NCI-H446 treated with DMSO at 0.1 percent for 48 hours (cell line): ENCODE data around the gene LRRC34.

Experiments used
- DNase-seq: peaks from one replicate; lab custom pipeline; 2025; lab: John Stamatoyannopoulos, UW

Gene LRRC34, protein sequence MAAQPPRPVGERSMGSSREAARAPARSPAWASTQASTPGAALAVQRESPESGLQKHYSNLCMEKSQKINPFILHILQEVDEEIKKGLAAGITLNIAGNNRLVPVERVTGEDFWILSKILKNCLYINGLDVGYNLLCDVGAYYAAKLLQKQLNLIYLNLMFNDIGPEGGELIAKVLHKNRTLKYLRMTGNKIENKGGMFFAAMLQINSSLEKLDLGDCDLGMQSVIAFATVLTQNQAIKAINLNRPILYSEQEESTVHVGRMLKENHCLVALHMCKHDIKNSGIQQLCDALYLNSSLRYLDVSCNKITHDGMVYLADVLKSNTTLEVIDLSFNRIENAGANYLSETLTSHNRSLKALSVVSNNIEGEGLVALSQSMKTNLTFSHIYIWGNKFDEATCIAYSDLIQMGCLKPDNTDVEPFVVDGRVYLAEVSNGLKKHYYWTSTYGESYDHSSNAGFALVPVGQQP

DNA sequence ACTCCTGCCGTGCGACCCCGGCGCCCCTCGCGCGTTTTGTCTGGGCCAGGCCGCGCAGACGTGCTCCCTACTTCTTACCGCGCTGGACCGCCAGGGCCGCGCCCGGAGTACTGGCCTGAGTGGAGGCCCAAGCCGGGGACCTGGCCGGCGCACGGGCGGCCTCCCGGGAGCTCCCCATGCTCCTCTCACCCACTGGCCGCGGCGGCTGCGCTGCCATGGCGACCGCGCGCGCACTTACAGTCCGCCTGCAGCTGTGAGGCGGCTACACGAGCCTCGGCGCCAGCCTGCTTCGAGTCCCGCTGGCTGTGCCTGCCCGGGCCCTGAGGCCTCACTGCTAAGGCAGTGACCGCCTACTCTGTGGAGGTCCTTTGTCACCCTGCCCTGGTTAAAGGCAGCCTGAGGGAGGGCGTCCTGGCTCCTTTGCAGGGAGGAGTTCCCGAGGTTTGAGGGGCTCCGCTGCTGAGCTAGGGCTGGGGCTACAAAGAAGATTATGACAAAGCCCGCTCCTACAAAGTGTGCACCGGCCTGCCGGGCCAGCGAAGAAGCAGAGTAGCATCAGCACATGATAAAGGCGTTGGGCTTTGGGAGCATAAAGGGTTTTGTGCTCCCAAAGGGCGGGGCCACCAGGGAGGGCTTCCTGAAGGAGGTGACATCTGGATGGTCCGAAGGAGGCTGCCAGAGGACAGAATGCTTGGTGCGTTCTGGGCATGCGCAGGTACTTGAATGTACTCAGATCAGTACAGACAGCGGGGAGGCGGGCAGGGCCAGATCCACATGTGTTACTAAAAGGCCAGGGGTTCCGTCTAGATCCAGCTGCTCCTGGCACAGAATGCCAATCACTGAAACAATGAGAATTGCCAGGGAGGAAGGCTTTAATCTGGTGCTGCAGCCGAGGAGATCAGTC lies at the start of gene LRRC34, which contains the start of gene LRRIQ4:
Gene LRRC34 (minus strand): TSS at position 573 of the 904 bp plus-strand sequence. CDS start 356 bp downstream, at position 217.
Gene LRRIQ4 (plus strand): TSS at position 539 of the 904 bp plus-strand sequence. CDS start 9,052 bp downstream, outside the sequence.
- DNase-seq: no peak

DNA sequence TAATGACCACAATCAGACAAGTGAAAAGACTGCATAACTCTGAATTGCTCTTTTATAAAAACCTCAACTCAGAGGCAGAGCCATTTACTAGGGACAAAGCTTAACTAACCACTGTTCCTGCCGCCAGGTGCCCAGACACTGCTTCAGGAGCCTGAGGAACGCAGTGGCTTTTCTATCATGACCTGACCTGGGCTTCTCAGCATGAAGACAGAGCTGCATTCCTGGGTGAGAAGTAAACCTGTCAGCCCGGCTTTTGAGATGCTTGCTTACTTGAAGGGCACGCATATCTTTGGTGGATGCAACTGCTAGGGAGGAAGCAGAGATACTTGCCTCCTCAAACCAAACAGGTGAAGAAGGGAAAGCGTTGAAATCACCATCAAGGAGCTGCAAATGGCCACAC lies 49.2 kb upstream of the LRRC34 start:
- DNase-seq: no peak

DNA sequence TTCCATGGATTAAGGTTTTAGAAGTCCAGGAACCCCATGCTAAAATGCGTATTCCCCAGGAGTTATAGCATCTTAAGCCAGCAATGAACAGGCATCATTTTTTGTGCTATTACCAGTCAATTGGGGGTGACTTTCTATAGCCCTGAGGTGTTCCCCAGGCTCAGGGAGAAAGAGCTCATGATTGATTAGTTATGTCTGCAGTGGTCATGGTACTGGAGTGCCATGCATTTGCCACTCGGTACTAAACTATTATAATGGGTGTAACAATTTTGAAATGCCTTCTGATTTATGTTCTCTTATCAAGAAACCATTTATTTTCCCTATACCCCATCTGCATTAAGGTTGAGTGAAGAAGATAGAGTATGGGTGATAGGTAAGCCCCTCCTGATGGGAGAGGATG lies 45.1 kb upstream of the LRRC34 start:
- no peak for DNase-seq

DNA sequence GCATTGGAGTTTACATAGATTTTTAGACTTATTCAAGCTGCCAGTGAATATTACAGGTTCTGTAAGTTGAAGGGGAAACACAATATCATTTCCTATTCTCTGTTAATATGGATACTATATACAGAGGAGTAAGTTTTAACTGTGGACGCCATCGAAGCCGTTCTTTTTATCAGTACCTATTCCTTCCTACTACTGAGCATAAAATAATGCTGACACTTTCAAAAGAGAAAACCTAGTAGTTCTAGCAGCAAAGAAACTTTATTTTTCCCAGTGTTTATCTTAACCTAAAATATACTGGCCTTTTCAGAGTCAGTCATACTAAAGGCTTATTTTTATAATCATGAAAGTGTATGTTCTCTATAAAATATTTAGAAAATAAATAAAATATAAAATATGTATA lies 42.8 kb upstream of the LRRC34 start:
- DNase-seq: no peak

DNA sequence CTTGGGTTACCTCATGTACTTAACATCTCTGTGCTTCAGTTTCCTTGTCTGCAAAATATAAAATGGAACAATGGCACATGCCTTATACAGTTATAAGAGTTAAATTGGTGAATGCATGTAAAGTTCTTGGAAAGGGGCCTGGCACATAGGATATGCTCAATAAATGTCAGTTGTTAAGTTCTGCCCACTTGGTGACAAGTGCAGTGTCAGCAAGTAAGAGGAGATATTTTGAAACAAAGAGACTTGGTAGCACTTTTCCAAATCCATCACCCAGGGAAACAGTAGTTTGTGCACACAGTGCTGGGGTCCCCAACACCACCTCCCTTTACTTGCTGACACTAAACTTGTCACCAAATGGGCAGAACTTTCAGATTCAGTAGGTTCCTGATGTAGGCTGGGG lies 37.9 kb upstream of the LRRC34 start:
- no peak for DNase-seq

DNA sequence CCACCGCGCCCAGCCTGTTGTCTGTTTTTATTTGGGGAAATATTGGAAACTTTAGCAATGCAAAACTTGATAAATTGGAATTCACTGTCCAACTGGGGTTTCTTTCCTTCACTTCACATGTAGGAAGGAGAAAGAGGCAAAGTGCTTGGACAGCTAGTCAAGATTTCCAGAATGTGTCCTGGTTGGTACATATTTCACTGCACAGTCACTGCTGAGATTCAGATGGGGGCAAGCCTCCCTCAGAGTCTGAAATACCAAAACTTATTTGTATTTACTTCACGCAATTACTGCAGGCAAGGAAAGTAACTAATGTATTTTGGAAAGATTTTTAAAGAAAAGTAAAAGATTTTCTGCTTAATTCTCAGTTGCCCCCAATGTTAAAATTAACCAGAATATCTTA lies 36.0 kb upstream of the LRRC34 start:
- no peak for DNase-seq

DNA sequence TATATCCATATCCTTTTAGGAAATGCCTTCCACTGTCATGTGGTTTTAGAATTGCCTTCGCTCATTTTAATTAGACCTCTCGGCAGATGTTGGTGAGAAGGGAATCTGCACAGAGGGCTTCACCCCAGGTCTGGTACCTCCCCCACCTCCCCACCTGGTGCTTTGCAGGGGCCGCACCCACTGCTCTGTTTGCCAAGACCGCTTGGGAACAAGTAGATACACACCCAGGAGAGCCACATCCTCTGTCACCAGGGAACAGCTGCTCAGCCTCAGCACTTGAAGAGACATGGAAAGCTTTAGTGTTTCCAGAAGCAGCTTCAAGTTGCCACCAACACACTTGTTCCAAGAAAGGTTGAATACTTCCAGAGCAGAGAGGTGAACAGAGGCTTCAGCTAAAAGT lies 35.2 kb upstream of the LRRC34 start:
- DNase-seq: no peak

DNA sequence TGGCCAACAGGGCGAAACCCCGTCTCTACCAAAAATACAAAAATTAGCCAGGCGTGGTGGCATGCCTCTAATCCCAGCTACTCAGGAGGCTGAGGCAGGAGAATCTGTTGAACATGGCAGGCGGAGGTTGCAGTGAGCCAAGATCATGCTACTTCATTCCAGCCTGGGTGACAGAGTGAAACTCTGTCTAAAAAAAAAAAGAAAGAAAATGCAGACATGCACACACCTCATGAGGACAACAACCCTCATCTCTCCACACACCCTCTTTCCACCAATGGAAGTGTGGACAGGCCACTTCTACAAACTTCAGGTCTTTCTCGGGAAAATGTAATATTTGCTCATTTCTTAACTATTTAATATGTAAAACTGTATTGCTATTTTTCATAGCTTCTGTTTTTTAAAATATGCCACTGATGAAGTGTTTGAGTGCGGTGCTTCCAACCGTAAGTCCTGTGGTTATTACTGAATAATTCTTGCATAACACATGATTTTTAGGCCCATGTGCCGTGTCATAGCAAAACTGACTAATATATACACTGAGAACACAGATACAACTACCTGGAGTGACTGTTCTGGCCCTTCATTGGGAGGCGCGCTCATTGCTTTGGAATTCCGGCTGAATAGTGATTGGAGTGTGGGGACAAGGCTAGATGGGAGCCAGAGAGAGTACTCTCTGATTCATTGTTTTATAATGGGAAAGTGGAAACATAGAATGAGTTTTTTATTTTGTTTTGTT lies 33.9 kb upstream of the LRRC34 start:
- no peak for DNase-seq

DNA sequence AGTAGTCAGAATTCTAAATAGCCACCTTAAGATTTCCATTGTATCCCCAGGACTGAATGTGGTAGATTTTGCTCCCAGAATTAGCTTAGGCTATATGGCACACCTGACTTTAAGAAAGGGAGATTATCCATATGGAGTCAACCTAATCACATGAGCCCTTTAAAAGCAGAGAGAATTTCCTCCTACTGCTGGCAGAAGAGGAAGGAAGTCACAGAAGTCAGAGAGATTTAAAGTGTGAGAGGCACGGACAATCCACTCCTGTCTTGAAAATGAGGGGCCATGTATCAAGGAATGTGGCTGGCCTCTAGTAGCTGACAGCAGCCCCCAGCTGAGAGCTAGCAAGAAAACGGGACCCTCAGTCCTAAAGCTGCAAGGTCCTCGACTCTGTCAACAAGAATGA lies 30.3 kb upstream of the LRRC34 start:
- DNase-seq: no peak

DNA sequence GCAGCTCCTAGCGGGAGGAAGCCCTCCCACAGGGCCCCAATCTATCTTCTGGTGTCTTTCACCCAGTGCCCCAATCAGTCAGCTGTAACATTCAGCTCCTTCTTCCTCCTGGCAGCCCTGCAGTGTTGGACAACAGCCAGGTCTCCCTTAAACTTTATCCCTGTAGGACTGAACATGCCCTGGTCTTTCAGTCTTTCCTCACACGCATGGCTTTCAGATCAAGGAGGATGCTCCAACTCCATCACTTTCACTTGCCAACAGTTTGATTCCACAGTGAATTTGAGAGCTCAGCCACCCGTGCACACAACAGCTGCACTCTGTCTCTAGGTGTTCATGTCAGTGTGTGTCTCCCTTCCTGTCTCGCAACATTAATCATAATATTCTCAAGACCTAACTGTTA lies 28.5 kb upstream of the LRRC34 start:
- DNase-seq: peak; percentile 13

DNA sequence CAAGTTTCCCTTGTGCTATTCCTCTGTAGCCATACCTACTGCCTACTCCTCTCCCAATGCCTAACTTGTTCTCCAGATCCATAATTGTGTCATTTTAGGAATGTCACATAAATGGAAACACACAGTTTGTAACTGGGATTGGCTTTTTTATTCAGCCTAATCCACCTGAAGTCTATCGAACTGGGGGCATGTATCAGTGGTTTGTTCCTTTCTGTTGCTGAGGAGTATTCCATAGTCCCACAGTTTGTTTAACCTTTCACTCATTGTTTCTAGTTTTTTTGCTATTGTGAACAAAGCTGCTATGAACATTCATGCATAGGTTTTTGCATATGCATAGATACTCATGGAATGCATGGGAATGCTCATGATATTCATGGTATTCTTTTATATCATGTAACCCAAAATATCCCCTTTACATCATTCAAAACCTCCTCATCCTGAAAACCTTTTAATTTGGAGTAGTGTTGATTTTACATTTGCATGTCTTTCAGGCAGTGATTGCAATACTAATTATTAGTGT lies 25.9 kb upstream of the LRRC34 start:
- no peak for DNase-seq

DNA sequence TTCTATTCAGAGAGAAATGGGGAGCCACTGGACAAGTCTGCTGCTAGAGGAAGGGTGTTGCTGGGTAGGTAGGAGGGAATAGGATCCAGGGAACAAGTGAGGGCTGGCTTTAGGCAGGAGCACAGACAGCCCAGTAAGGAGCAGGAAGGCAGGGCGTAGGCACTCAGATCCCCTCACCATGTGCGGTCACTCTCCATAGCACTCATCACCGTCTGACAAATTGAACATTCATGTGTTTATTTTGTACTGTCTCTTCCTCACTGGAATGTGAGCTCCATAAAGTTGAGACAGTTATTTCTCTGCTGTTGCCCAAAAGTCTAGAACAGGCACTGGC lies 24.2 kb upstream of the LRRC34 start:
- DNase-seq: no peak

DNA sequence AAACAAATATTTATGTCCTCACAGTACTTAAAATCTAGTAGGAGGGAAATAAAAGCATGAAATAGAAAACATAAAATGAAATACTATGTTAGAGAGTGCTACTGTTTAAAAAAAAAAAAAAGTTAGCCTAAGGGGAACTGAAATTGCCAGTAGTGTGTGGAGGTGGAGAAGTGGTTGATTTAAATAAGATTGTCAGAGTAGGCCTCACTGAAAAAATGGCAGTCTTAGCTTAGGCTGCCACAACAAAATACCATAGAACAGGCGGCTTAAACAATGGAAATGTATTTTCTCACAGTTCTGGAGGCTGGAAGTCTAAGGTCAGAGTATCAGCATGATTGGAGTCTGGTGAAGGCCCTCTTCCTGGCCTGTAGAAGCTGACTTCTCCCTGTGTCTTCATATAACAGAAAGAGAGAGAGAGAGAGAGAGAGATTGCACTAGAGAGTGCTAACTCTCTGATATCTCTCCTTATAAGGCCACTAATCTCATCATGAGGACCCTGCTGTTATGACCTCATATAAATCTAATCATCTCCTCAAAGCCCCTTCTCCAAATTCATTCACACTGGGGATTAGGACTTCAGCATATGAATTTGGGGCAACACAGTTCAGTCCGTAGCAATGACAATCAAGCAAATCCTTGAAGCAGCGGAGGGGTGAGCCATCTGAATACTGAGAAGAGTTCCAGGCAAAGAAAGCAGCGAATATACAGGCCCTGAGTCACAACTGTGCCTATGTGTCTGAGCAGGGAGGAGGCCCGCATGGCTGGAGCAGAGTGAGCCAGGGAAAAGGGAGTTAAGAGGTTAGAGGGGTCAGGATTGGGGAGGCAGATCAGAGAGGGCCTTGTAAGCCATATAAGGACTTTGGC lies 23.6 kb upstream of the LRRC34 start:
- DNase-seq: no peak

DNA sequence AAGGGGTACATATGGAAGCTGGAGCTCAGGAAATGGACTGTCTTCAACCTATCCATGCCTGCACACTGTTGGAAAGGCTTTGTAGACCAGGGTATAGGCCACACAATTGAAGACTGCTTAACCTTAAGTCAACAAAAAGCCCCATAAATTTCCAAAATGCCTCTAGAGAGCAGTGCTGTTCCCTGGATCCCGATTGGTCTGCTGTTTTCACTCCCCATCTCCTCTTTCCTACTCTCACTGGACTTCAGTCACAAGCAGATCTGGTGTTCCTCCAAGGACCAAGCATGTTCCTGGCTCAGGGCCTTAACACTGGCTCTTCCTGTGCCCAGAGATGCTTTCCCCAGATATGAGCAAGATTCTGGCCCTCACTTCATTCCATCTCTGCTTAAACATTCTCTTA lies 22.8 kb upstream of the LRRC34 start:
- DNase-seq: no peak

DNA sequence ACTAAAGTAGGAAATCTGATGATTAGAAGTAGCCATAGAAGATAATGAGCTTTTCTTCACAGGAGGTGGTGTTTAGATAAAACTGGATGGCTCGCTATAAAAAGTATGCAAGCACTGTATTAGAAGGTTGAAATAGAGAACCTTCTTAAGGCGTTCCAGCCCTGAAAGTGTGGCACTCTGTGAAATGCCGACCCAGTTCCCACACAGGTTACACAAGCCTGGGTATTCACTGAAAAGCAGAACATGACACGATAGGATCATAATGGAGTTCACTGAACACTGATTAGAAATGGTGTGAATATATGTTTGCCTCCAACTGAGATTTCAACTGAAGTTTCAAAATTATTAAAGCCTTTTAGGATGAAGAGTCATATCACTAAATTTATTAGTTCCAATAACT lies 15.0 kb upstream of the LRRC34 start:
- no peak for DNase-seq

DNA sequence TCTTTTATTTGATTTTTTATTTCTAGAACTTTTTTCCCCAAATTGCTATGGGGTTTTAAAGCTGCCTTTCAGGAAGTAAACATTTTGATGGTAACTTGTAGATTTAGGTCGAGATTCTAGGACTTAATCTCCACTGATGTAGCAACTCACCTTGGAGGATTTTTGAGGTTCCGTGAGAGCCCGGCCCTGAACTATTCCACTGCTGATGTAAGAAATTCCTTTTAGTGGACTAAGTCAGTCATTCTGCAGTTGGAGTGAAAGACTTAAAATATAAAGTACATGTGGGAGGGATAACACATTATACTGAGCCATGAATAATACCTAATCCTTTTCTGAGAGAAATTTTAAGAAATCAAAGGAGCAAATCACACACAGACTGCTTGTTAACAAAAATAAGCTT lies 12.6 kb upstream of the LRRC34 start:
- no peak for DNase-seq

DNA sequence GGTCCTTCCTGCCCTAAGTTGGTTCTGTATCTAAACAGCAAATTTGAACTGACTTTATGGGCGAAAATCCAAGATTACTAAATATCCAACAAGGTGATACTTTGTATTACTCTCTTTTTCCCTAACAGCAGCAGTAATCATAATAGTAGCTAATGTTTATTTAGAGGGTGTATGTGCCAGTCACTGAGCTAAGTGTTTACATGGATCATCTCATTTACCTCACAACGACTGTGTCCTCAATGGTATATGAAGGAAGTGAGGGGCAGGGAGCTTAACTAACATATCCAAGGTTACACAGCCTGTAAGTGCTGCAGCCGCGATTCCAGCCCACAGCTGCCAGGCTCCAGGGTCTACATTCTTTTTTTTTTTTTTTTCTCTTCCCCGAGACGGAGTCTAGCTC lies 10.3 kb upstream of the LRRC34 start:
- no peak for DNase-seq

DNA sequence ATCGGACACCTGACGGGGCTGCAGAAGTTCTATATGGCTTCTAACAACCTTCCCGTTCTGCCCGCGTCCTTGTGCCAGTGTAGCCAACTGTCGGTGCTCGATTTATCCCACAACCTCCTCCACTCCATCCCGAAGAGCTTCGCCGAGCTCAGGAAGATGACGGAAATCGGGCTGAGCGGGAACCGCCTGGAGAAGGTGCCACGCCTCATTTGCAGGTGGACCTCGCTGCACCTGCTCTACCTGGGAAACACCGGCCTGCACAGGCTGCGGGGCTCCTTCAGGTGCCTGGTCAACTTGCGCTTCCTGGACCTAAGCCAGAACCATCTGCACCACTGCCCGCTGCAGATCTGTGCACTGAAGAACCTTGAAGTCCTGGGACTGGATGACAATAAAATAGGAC lies 9.8 kb upstream of the LRRC34 start:
- DNase-seq: no peak

DNA sequence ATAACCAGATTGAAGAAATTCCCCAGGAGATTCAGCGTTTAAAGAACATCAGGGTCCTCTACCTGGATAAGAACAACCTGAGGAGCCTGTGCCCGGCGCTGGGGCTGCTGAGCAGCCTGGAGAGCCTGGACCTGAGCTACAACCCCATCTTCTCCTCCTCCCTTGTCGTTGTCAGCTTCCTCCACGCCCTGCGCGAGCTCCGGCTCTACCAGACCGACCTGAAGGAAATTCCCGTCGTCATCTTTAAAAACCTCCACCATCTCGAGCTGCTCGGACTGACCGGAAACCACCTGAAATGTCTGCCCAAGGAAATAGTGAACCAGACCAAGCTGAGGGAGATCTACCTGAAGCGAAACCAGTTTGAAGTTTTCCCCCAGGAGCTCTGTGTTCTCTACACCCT lies 9.4 kb upstream of the LRRC34 start:
- DNase-seq: no peak

DNA sequence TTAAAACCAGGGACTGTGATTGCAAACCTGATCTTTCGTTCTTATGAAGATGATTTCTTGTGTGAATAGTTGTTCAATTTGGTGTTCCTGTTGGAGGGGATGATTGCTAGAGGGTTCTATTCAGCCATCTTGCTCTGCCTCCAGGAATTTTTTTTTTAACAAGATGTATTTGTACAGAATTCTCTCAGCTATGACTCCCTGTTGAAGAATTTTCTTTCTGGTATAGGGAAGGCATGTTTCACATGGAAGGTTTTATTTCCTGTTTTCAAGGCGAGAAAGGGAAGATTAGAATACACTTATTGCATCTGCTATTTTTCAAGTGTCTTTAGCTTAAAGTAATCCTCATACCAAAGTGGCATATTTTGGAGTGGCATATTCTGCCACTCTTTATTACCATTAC lies 5.6 kb upstream of the LRRC34 start:
- DNase-seq: no peak

DNA sequence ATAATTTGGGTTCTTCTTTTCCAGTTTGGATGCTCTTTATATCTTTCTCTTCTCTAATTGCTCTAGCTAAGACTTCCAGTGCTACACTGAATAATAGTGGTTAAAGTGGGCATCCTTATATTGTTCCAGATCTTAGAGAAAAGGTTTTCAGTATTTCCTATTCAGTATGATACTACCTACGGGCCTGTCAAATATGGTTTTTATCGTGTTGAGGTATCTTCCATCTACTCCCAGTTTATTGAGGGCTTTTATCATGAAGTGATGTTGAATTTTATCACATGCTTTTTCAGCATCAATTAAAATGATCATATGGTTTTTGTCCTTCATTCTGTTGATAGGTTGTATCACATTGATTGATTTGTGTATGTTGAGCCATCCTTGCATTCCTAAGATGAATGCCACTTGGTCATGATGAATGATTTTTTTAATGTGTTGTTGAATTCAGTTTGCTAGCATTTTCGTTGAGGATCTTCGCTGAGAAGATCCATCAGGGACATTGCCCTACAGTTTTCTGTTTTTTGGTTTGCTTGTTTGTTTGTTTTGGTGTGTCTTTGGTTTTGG lies 3.0 kb upstream of the LRRC34 start:
- DNase-seq: no peak
